ENCODE measurements around the gene KIT.

DNA sequence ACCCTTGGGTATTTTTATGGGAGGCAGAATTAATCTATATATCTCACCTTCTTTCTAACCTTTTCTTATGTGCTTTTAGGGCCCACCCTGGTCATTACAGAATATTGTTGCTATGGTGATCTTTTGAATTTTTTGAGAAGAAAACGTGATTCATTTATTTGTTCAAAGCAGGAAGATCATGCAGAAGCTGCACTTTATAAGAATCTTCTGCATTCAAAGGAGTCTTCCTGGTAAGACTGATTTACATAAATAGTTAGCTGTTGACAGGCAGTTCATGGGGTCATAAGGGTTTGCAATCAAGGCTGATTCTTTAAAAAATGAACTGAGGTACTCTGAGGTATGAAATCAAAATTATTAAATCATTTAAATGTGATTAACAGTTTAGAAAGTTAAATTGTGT lies 71.5 kb downstream of the KIT start:
- TF ChIP-seq CTCF (optimal IDR thresholded peaks at IDR 0.05 in 1 of 3, IDR thresholded peaks at IDR 0.05 in 1 of 3, conservative IDR thresholded peaks at IDR 0.05 in 1 of 3; ENCODE audit: extremely low read depth in 1 of 3, insufficient read depth in 2 of 3, low read length in 3 of 3): no peak
- no peak for TF ChIP-seq EZH2 (IDR thresholded peaks at IDR 0.05; ENCODE audit: low read length)

All from keratinocyte (primary cell).